ENCODE measurements around the gene CCDC97.

DNA sequence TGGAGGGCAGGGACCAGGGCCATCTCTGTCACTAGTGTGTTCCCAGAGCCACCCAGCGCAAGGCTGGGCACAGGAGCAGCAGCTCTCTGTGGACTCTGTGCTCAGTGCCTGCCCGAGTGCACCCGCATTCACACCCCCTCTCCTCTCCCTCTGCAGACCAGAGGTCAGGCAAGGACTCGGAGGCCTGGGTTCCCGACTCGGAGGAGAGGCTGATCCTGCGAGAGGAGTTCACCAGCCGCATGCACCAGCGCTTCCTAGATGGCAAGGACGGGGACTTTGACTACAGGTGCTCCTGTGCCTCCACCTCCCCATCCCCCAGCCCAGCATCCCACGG lies 10.2 kb downstream of the CCDC97 start:
- TF ChIP-seq, protein P1, sequence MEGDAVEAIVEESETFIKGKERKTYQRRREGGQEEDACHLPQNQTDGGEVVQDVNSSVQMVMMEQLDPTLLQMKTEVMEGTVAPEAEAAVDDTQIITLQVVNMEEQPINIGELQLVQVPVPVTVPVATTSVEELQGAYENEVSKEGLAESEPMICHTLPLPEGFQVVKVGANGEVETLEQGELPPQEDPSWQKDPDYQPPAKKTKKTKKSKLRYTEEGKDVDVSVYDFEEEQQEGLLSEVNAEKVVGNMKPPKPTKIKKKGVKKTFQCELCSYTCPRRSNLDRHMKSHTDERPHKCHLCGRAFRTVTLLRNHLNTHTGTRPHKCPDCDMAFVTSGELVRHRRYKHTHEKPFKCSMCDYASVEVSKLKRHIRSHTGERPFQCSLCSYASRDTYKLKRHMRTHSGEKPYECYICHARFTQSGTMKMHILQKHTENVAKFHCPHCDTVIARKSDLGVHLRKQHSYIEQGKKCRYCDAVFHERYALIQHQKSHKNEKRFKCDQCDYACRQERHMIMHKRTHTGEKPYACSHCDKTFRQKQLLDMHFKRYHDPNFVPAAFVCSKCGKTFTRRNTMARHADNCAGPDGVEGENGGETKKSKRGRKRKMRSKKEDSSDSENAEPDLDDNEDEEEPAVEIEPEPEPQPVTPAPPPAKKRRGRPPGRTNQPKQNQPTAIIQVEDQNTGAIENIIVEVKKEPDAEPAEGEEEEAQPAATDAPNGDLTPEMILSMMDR (conservative IDR thresholded peaks at IDR 0.05; ENCODE audit: low read length) = no peak
- TF ChIP-seq EZH2phosphoT487 (IDR thresholded peaks at IDR 0.05; ENCODE audit: borderline replicate concordance, low read depth, low read length) = no peak
